HEK293 (cell line): ENCODE results near the gene RND2.
A peak's percentile ranks its signal among the peaks of the same experiment; 100 is the strongest.

ENCODE experiments used
- CTCF ChIP-seq: fragments of 450-650 bp; formaldehyde crosslinking; IDR thresholded peaks from 2 replicates; pipeline ENCODE4 v1.5.1; 2016; ENCODE audit warnings: missing biosample characterization, missing genetic modification characterization
- KLF16 ChIP-seq: fragments of 450-650 bp; formaldehyde crosslinking; IDR thresholded peaks from 2 replicates; pipeline ENCODE4 v1.5.1; 2017; ENCODE audit warnings: missing biosample characterization, missing genetic modification characterization
- SP2 ChIP-seq: fragments of 450-650 bp; formaldehyde crosslinking; IDR thresholded peaks from 2 replicates; pipeline ENCODE4 v1.5.1; 2016; ENCODE audit warnings: missing biosample characterization, missing genetic modification characterization
- ZBTB10 ChIP-seq: fragments of 450-650 bp; formaldehyde crosslinking; IDR thresholded peaks from 2 replicates; pipeline ENCODE4 v1.5.1; 2016; ENCODE audit warnings: missing biosample characterization, missing genetic modification characterization
- ZBTB17 ChIP-seq: fragments of 450-650 bp; formaldehyde crosslinking; IDR thresholded peaks from 2 replicates; pipeline ENCODE4 v1.5.1; 2016; ENCODE audit warnings: missing biosample characterization, missing genetic modification characterization
- ZNF18 ChIP-seq: fragments of 450-650 bp; formaldehyde crosslinking; IDR thresholded peaks from 2 replicates; pipeline ENCODE4 v1.5.1; 2016; ENCODE audit warnings: missing biosample characterization, missing genetic modification characterization
- ZNF707 ChIP-seq: fragments of 450-650 bp; formaldehyde crosslinking; IDR thresholded peaks from 2 replicates; pipeline ENCODE4 v1.5.1; 2016; ENCODE audit warnings: missing biosample characterization, missing genetic modification characterization

GRCh38 chr17:42980274-42980765, 44.7 kb upstream of the RND2 start, which contains the start of gene RUNDC1:
- TF ChIP-seq ZNF18, result no peak
- peak; percentile 98 for TF ChIP-seq ZBTB10 (tag by site-specific recombination)
- TF ChIP-seq ZNF707 (tag by site-specific recombination), result no peak
- TF ChIP-seq CTCF (tag by site-specific recombination), result 0 out of 2 replicates have a peak, but pooled peaks have one; percentile 0
- TF ChIP-seq ZBTB17 (tag by site-specific recombination), result peak; percentile 97
- TF ChIP-seq KLF16 (tag by site-specific recombination), result peak; percentile 91
- no peak; the same call in 1 of the 2 replicates for TF ChIP-seq SP2
